HG03135 (cell line): ENCODE measurements around the gene LAMTOR1.
"Not testable (repeated sequence)": the region's sequence is repeated elsewhere in the genome, so short reads cannot be mapped to it uniquely, and the experiment has no call there.

Experiments used
- ATAC-seq: cut with Tn5 transposase; IDR thresholded peaks from one replicate; pipeline ENCODE4 v1.9.1; 2021; ENCODE audit warnings: mild to moderate bottlenecking, moderate library complexity; ENCODE audit not compliant: unreplicated experiment

Gene LAMTOR1

DNA sequence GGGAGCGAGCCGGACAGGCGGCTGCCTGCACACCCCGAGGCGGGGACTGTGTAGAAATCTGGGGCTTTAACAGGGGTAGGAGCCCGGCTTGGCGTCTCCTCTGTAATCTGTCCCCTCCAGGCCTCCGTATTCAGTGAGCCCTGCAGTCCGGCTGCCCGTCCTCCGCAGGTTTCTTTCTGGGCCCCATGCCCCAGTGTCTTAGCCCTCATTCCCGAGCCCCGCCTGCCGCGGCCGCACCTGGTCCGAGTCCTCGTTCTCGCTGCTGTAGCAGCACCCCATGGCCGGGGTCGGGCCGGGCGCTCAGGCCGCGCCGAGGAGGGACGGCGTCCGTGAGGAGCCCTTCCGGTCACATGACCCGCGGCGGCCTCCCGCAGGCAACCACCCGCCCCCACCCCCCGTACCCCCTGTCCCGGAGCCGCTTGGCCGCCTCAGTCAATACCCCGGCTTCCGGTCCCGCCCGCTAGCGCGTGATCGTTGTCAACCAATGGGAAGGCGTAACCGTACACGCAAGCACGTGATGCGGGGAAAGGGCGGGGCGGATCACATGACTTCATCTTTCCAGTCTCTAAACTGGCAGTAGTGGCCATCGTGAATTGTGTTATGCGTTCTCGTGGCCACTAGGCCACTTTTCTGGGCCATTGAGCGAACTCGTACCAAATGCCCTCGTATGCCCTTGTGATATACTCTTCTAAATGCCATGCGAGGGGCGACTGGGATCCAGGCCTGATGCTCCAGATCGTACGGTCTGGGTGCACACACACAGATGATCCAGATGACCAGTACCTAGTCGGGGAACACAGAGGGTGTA, at the start of gene LAMTOR1:
TSS of gene LAMTOR1 (minus strand) at position 352 of the 808 bp plus-strand sequence. CDS start at position 279, 73 bp downstream.
- ATAC-seq = peak; percentile 83

DNA sequence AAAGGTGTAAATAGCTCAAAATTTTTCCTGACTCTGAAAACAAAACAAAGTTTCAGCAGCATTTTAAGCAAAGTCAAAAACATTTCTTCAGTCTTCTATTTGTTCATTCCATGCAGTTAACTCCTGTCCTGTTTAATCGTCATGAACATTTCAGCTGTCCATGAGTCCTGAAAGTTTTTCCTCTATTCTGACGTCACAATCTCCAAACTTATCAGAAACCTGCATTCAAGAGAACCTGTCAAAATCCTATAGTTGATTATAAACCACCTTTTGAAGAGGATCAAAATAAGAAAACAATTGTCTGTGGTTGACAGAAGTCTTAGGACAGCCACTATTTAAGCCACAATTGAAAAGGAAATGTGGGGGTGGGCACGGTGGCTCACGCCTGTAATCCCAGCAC, 47.8 kb upstream of the LAMTOR1 start:
- ATAC-seq = no peak

GRCh38 chr11:72146625-72147024, 43.5 kb upstream of the LAMTOR1 start:
- ATAC-seq = no peak

DNA sequence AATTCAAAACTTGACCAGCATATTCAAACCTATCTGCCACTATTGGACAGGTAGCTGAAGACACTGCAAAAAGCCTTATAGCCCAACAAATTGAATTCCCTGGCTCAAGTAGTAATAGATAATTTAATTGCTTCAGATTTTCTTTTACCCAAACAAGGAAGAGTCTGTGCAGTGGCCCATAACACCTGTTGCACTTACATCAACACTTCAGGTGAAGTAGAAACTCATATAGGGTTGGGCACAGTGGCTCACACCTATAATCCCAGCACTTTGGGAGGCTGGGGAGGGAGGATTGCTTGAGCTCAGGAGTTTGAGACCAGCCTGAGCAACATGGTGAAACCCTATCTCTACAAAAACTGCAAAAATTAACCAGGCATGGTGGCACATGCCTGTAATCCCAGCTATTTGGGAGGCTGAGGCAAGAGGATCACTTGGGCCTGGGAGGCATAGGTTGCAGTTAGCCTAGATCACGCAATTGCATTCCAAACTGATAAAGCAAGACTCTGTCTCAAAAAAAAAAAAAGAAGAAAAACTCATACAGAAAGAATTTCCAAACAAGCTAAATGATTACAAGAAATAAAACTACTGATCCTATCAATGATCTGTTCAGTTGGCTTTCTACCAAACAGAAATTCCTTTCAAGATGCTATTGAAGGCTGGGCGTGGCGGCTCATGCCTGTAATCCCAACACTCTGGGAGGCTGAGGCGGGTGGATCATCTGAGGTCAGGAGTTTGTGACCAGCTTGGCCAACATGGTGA, 41.9 kb upstream of the LAMTOR1 start:
- no peak for ATAC-seq

GRCh38 chr11:72142543-72142942, 39.4 kb upstream of the LAMTOR1 start:
- not testable (repeated sequence) for ATAC-seq

DNA sequence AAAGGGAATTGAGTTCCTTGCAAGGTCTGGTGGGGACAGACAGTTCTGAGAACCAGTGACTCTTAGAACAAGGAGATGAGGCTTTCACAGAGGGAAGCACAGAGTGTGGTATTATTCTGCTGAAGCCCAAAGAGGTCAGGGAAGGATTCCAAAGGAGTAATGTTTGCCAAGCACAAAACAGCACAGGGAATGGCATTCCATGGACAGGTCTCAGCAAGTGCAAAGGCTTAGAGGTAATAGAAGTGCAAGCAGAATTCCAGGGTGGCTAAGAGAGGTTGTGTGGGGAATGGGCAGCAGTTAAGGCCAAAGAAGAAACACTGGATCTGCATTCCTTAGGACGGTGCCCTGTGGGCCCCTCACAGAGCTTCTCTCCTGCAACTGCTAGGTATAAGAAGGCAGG, 39.0 kb upstream of the LAMTOR1 start:
- ATAC-seq = not testable (repeated sequence)

GRCh38 chr11:72141066-72141465, 38.0 kb upstream of the LAMTOR1 start:
- no peak for ATAC-seq

DNA sequence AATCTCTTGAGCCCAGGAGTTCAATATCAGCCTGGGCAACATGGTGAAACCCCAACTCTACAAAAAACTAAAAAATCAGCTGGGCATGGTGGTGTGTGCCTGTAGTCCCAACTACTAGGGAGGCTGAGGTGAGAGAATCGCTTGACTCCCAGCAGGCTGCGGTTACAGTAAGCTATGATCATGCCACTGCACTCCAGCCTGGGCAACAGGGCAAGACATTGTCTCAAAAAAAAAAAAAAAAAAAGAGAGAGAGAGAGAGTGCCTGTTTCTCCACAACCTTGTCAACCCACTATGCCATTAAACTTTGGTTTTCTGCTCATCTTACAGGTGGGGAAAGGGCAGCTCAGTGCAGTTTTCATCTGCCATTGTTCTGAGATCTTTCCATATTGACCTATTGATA, 37.6 kb upstream of the LAMTOR1 start:
- no peak for ATAC-seq

DNA sequence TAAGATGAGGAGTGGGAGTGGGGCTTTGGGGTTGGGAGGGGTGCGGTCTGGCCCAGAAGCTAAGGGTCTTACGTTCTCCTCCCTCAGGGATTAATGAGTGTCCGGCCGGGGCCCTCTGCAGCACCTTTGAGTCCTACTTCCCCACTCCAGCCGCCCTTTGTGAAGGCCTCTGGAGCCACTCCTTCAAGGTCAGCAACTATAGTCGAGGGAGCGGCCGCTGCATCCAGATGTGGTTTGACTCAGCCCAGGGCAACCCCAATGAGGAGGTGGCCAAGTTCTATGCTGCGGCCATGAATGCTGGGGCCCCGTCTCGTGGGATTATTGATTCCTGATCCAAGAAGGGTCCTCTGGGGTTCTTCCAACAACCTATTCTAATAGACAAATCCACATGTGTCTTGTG, 36.4 kb upstream of the LAMTOR1 start:
- no peak for ATAC-seq

GRCh38 chr11:72138821-72139390, 35.8 kb upstream of the LAMTOR1 start:
- ATAC-seq = no peak

- no peak for ATAC-seq
Measured at GRCh38 chr11:72136684-72137262, 33.7 kb upstream of the LAMTOR1 start.

- no peak for ATAC-seq
Measured at GRCh38 chr11:72135891-72136683, 33.0 kb upstream of the LAMTOR1 start.

DNA sequence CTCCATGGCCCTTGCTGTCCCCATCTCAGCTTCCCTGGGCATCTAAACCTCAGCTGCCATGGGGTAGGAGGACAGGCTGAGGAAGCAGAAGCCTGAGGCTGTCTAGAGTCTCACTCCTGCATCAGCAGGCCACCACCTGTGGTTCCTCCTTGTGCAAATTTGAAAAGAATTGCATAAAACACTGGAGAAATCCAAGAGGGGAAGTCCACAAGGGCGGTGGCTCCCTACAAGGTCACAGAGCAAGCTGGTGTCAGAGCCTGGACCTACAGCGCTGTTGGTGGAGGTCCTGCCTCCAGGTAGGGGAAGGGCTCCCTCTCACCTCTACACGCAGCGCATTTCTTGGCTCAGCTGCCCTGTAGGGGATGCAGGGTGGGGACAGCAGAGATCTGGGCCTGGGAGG, 32.4 kb upstream of the LAMTOR1 start, which contains the start of gene FOLR3:
TSS of gene FOLR3 (plus strand) at position 253 of the 400 bp plus-strand sequence. CDS start 228 bp downstream, outside the sequence.
- ATAC-seq = not testable (repeated sequence)

DNA sequence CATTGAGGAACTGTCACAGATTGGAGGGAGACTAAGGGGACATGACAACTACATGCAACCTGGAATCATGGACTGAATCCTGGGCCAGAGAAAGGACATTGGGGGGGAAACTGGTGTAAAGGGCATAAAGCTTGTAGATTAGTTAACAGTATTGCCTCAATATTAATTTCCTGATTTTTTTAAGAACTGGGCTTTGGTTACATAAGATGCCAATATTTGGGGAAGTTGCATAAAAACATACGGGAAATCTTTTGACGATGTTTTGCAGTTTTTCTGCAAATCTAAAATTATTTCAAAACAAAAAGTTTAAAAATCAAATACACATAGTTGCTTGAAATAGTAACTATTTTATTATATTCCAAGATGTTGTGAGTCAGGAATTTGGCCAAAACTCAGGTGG, 29.5 kb upstream of the LAMTOR1 start:
- ATAC-seq = no peak

DNA sequence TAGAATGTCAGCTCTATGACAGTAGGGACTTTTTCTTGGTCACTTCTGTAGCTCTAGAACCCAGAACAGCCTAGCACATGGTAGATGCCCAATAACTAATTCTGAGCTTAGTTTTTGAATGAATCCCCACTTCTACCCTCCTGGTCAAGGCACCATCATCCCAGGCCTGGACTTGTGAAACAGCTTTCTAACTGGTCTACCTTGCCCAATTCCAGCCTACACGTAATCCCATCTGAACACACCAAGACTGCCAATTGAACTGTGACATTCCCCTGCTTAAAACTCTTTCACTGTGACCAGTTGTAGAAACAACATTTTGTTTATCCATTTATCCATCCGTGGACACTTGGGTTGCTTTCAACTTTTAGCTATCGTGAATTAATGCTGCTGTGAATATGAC, 26.3 kb upstream of the LAMTOR1 start:
- no peak for ATAC-seq

DNA sequence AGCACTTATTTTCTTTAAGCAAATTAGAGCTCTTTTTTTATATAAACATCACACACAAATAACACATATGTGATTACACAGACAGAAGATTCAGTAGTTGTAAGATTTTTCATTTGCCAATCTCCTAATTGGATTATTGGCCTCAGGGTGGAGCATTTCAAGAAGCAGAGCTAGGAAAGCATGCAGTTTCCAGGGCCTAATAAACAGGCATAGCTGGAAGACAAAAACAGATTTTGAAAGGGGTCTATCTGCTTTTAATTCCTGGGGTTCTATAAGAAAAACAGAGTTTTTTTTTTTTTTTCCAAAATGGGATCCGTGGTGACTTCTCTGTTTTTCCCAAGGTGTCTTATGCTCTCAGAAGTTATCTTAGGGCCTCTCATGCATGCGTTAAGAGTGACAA, 24.8 kb upstream of the LAMTOR1 start:
- no peak for ATAC-seq

- ATAC-seq = no peak
Measured at GRCh38 chr11:72125956-72126355, 22.9 kb upstream of the LAMTOR1 start.

GRCh38 chr11:72124046-72124445, 20.9 kb upstream of the LAMTOR1 start:
- no peak for ATAC-seq

- no peak for ATAC-seq
Measured at GRCh38 chr11:72123117-72123653, 20.1 kb upstream of the LAMTOR1 start.

DNA sequence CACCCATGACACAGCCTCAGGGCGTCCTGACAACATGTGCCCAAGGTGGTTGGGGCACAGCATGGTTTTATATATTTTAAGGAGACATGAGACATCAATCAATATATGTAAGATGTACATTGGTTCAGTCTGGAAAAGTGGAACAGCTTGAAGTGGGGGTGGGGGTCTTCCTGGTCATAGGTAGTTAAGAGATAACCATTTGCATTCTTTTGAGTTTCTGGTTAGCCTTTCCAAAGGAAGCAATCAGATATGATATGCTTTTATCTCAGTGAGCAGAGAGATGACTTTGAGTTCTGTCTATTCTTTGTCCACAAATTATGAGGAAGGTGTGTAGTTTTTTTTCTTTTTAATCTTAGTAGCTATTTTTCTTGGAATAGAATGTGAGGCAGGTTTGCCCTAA, 19.5 kb upstream of the LAMTOR1 start:
- ATAC-seq = no peak
